PC-9 (cell line): ENCODE results near the gene IGFBP5. TPM values are rescaled to one million over a fixed set of nuclear protein-coding genes. Genes with fewer than 3 reads are reported as not detected.

Source experiments
- BruUV-seq: library from RNA; stranded (reverse); fragments of 400-500 nt; replicated peaks from 2 replicates; lab custom pipeline; 2021; lab: Mats Ljungman, UMichigan
- CTCF ChIA-PET: fragments of 300-600 bp; sonication (Branson Sonifier 250); formaldehyde crosslinking; loops from one replicate; lab custom pipeline; 2022; ENCODE audit warnings: antibody characterized with exemption; lab: Charles Lee
- POLR2A ChIA-PET: fragments of 300-600 bp; sonication (Branson Sonifier 250); formaldehyde crosslinking; loops from one replicate; lab custom pipeline; 2022; ENCODE audit warnings: antibody characterized with exemption; ENCODE audit not compliant: unreplicated experiment; lab: Charles Lee
- DNase-seq, 2 experiments: peaks; one replicate each; pipeline versions ENCODE4 v3.0.0 to v3.0.0-alpha.2; 2015 to 2022; ENCODE audit warnings: mixed read lengths in 1 of 2
- H2AFZ ChIP-seq: fragments of 200-600 bp; sonication (generic); 2 replicates; pipeline ENCODE4 v1.8.1; 2017; ENCODE audit warnings: antibody characterized with exemption
- H3F3A ChIP-seq: fragments of 200-600 bp; sonication (generic); 2 replicates; pipeline ENCODE4 v1.8.1; 2017; ENCODE audit warnings: antibody characterized with exemption, mild to moderate bottlenecking, low read depth; ENCODE audit not compliant: insufficient read depth
- H3K27ac ChIP-seq: fragments of 200-600 bp; sonication (generic); 2 replicates; pipeline ENCODE4 v1.6.1; 2016; ENCODE audit warnings: mixed run types
- H3K27me3 ChIP-seq: fragments of 200-600 bp; sonication (generic); 2 replicates; pipeline ENCODE4 v1.6.1; 2016; ENCODE audit warnings: low read depth, mixed run types; ENCODE audit not compliant: insufficient read depth
- H3K36me3 ChIP-seq: fragments of 200-600 bp; sonication (generic); 2 replicates; pipeline ENCODE4 v1.6.1; 2016; ENCODE audit warnings: low read depth, mixed run types
- H3K4me1 ChIP-seq: fragments of 200-600 bp; sonication (generic); replicated peaks from 2 replicates; pipeline ENCODE4 v1.6.1; 2016; ENCODE audit warnings: mixed run types; ENCODE audit not compliant: insufficient read depth
- H3K4me2 ChIP-seq: fragments of 200-600 bp; sonication (generic); 2 replicates; pipeline ENCODE4 v1.6.1; 2017; ENCODE audit warnings: mixed run types
- H3K4me3 ChIP-seq: fragments of 200-600 bp; sonication (generic); 2 replicates; pipeline ENCODE4 v1.6.1; 2016; ENCODE audit warnings: mixed run types
- H3K79me2 ChIP-seq: fragments of 200-600 bp; sonication (generic); 2 replicates; pipeline ENCODE4 v1.6.1; 2017; ENCODE audit warnings: low read depth, mixed run types
- H3K9me2 ChIP-seq: fragments of 200-600 bp; sonication (generic); 2 replicates; pipeline ENCODE4 v1.8.1; 2017; ENCODE audit warnings: mild to moderate bottlenecking; ENCODE audit not compliant: insufficient read depth
- H3K9me3 ChIP-seq: fragments of 200-600 bp; sonication (generic); 2 replicates; pipeline ENCODE4 v1.8.1; 2016; ENCODE audit warnings: low read depth; ENCODE audit not compliant: insufficient read depth
- H4K20me1 ChIP-seq: fragments of 200-600 bp; sonication (generic); 2 replicates; pipeline ENCODE4 v1.8.1; 2017; ENCODE audit not compliant: insufficient read depth
- EZH2 ChIP-seq: fragments of 200-600 bp; sonication (generic); IDR thresholded peaks from 2 replicates; pipeline ENCODE4 v1.8.0; 2017; ENCODE audit warnings: antibody characterized with exemption, low read depth
- intact Hi-C: fragments of 100-400 bp; cut with micrococcal nuclease; formaldehyde crosslinking; loops from one replicate; pipeline ENCODE4 v1.10.0; 2022; ENCODE audit not compliant: unreplicated experiment
- total RNA-seq: library from RNA; stranded (reverse); gene quantifications from 2 replicates; pipeline ENCODE4 v1.2.3, GENCODE V29; 2021
- TF ChIP-seq, protein P1 (sequence below): fragments of 200-600 bp; sonication (generic); conservative IDR thresholded peaks from 2 replicates; pipeline ENCODE4 v1.6.1; 2017; ENCODE audit warnings: mixed run types, antibody characterized with exemption, mild to moderate bottlenecking, moderate library complexity

IGFBP5 gene
- total RNA-seq, 1 experiment from 2014 or later, result 5.5 TPM

- Histone ChIP-seq H3K9me2 (no peaks in the 10 kb centered on the region), H3K9me3 (no peaks in the 10 kb centered on the region), H3F3A (no peaks in the 10 kb centered on the region; the same call in 1 of the 2 replicates), H3K27me3 (no peaks in the 10 kb centered on the region), H3K4me2 (no peak overlapping the region), H3K79me2 (no peaks in the 10 kb centered on the region), H4K20me1 (no peaks in the 10 kb centered on the region), H2AFZ (no peak overlapping the region), H3K4me3 (no peak overlapping the region), H3K4me1 (0 out of 2 replicates have a peak, but pooled peaks cover 3% of the 10 kb centered on the region), H3K27ac (no peak overlapping the region), H3K36me3 (no peaks in the 10 kb centered on the region)
- ChIA-PET POLR2A (no interaction called here), CTCF (interaction anchor here (0.9 kb wide), 1 partner anchor 449 kb away, joined by 4 read pairs; no protein-coding TSS in a partner anchor)
- TF ChIP-seq EZH2, result no peak
- TF ChIP-seq, protein P1, sequence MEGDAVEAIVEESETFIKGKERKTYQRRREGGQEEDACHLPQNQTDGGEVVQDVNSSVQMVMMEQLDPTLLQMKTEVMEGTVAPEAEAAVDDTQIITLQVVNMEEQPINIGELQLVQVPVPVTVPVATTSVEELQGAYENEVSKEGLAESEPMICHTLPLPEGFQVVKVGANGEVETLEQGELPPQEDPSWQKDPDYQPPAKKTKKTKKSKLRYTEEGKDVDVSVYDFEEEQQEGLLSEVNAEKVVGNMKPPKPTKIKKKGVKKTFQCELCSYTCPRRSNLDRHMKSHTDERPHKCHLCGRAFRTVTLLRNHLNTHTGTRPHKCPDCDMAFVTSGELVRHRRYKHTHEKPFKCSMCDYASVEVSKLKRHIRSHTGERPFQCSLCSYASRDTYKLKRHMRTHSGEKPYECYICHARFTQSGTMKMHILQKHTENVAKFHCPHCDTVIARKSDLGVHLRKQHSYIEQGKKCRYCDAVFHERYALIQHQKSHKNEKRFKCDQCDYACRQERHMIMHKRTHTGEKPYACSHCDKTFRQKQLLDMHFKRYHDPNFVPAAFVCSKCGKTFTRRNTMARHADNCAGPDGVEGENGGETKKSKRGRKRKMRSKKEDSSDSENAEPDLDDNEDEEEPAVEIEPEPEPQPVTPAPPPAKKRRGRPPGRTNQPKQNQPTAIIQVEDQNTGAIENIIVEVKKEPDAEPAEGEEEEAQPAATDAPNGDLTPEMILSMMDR, result peak; percentile 67
- no TSS peak for BruUV-seq
- intact Hi-C loops, result loop anchor here (1.0 to 5.0 kb wide), 9 partner anchors 78 to 1058 kb away; no protein-coding TSS in a partner anchor
- no peak for DNase-seq
Measured at GRCh38 chr2:216698895-216699294, 3.5 kb upstream of the IGFBP5 start.

DNA sequence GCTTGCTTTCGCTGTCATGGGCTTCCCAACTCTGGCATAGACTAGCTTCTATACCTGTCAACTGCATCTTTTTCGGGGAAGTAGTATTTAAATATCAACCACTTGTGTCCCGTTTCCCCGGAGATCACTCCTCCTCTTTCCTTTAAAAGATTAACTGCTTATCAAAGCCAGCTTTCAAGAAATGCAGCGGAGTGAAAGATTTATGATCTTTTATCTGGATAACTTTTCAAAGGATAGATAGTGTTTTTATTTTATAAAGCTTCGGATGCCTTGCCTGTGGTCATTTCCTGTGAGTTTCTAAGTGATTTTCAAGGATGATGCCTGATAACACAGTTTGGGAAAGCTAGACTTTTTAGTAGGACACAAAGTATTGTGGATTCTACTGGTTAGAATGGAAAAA, 2.9 kb upstream of the IGFBP5 start:
- CTCF ChIA-PET, result interaction anchor here (0.9 kb wide), 1 partner anchor 450 kb away, joined by 4 read pairs; no protein-coding TSS in a partner anchor
- no peak for TF ChIP-seq EZH2
- TF ChIP-seq, protein P1, result no peak
- Histone ChIP-seq H3K9me2 (no peaks in the 10 kb centered on the region), H2AFZ (no peak overlapping the region), H3K4me1 (0 out of 2 replicates have a peak, but pooled peaks cover 3% of the 10 kb centered on the region), H3K27ac (no peak overlapping the region), H3K79me2 (no peaks in the 10 kb centered on the region), H3K27me3 (no peaks in the 10 kb centered on the region), H3K36me3 (no peaks in the 10 kb centered on the region), H3F3A (no peaks in the 10 kb centered on the region; the same call in 1 of the 2 replicates), H3K4me3 (no peak overlapping the region), H3K9me3 (no peaks in the 10 kb centered on the region), H3K4me2 (no peak overlapping the region), H4K20me1 (no peaks in the 10 kb centered on the region)
- BruUV-seq, result no TSS peak
- DNase-seq, result no peak
- intact Hi-C loops, result loop anchor here (2.0 to 5.0 kb wide), 8 partner anchors 79 to 1059 kb away; no protein-coding TSS in a partner anchor
- POLR2A ChIA-PET, result no interaction called here

DNA sequence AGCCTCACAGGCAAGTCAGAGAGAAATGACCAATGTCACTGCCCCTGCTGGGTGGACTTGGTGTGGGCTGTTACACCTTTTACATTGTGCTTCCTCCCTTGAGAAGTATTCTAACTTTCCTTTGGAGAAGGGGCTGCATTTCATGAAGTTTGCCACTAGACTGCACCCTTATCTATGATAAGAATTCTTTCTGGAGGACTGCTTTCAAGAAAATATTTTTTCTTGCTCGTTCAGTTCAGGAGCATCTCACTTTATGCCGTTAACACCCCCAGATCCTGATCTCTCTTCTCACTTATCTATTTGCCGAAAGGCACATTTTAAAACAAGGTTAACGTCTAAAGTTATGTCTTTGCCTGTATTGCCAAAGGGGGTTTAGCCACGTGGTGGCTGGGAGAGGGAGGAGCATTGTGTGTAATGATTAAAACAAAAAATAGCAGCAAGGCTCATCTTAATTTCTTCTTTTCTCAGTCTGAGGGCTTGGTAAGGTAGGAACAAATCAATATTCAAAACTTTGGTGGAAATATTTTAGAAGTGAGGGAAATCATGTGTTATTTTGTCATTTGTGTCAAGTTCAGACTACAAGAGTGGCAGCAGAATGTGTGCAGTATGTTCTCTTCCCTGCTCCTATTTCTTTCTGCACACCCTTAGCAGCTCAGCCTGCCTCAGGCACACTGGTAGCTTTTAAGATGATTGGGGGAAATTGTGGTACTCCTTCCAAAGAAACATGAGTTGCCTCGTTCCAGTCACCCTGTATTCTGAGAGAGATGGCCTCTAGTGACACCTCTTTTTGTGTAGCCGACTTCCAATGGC, 1.6 kb upstream of the IGFBP5 start:
- Histone ChIP-seq H3K9me3 (no peaks in the 10 kb centered on the region), H3K9me2 (no peaks in the 10 kb centered on the region), H3K4me3 (no peak overlapping the region), H3K79me2 (no peaks in the 10 kb centered on the region), H4K20me1 (no peaks in the 10 kb centered on the region), H2AFZ (no peak overlapping the region), H3F3A (peaks cover 3% of the 10 kb centered on the region; the same call in 1 of the 2 replicates), H3K27me3 (no peaks in the 10 kb centered on the region), H3K27ac (no peak overlapping the region), H3K4me1 (0 out of 2 replicates have a peak, but pooled peaks cover 3% of the 10 kb centered on the region), H3K36me3 (no peaks in the 10 kb centered on the region), H3K4me2 (no peak overlapping the region)
- no peak for DNase-seq
- no TSS peak for BruUV-seq
- TF ChIP-seq, protein P1, result peak; percentile 67
- TF ChIP-seq EZH2, result no peak
- ChIA-PET POLR2A (interaction anchor here (0.5 kb wide), 1 partner anchor 706 kb away, joined by 10 read pairs; no protein-coding TSS in a partner anchor), CTCF (interaction anchor here (0.6 kb wide), 1 partner anchor 813 kb away, joined by 4 read pairs; no protein-coding TSS in a partner anchor)
- intact Hi-C loops, result loop anchor here (5.0 kb wide), 6 partner anchors 80 to 1060 kb away; no protein-coding TSS in a partner anchor
